Hepatic stellate cell (primary cell): Measurements from ENCODE around the gene ZNF277.
A peak's percentile ranks its signal among the peaks of the same experiment; 100 is the strongest.

Experiments used
- DNase-seq: peaks from one replicate; pipeline ENCODE4 v3.0.0; 2011; ENCODE audit warnings: low spot score

ZNF277 gene

DNA sequence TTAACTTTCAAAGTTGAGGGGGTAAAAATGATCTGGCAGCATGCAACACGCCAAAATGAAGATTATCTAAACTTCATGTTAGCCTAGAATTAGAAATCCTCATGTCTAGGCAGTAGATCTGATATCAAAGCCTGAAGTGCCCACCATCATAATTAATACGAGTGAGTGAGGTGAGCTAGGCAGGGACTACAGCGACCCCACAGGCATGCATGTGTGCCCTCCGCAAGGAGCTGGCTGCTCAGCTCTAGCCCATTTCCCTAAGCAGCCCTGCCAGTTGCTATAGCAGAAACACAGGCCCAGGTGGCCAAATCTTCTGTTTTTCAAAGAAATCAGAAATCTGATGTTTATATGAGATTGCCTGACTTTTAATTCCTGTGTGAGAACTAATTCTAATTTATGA lies 150.6 kb downstream of the ZNF277 start:
- no peak for DNase-seq

DNA sequence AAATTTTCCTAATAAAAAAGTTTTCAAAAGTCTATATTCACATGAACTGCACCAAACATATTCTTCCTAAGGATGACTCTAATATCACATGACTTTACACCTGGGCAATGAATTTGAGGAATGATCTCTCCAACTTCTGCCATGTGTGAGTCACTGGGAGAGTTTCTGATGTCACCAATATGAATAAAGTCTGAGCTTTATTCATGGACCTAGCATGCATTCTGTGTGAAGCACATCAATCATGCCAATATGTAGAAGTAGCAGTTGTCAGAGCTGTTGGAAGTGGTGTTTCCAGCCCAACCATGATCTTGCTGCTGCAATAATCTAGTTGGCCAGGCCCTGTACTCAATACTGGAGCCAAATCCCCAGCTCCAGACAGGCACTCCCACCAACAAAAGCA lies 152.0 kb downstream of the ZNF277 start:
- DNase-seq: no peak

DNA sequence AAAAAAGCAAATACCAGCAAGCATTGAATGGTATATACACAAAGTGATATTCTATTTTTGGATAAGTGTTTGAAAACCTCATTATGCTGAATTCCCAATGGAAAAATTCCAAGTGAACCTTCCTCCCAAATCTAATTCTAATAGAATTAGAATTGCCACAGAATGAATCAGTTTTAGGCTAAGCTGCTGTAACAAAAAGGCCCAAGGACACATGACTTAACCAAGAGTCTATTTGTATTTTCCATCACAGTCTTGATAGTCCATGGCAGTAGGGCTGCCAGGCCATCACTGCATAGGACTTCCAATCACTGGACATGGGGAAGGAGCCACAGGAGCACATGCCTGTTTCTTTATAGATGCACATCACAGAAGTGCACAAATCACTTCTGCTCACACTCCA lies 152.6 kb downstream of the ZNF277 start:
- no peak for DNase-seq

DNA sequence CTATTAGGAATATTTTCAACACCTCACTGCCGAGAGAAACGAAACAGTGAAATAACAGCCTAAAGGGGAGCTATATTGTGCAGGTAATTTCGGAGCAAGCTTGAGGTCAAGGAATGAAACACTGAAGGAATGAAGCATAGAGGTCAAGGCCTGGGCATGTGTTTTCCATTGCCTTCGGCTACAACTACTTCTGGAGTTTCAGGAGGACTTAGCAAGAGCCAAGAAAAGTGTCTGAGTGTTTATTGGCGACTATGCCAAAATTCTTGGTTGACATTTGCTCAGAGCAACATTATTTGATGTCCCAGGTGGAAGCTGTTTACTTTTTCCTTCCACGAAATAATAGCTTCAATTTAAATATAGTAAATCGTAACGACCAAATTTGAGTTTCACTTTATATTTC lies 154.2 kb downstream of the ZNF277 start:
- DNase-seq: no peak

DNA sequence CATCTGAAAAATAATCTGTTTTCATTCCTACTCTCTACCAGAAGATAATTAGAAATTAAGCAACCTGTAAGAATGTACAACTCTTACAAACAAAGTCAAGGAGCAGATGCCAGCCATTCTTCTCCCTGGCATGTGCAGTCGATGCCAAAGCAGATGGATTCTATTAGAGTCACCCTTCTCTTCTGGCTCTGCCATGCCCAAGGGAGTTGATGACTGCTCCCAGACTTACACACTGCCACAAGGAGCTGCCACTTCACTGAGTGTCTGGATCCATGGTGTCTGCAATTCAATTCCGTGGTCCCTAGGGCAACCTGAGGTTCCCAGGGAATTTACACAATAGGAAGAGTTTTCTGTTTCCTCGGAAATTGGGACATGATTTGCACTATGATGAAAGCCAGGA lies 154.7 kb downstream of the ZNF277 start:
- DNase-seq: no peak

DNA sequence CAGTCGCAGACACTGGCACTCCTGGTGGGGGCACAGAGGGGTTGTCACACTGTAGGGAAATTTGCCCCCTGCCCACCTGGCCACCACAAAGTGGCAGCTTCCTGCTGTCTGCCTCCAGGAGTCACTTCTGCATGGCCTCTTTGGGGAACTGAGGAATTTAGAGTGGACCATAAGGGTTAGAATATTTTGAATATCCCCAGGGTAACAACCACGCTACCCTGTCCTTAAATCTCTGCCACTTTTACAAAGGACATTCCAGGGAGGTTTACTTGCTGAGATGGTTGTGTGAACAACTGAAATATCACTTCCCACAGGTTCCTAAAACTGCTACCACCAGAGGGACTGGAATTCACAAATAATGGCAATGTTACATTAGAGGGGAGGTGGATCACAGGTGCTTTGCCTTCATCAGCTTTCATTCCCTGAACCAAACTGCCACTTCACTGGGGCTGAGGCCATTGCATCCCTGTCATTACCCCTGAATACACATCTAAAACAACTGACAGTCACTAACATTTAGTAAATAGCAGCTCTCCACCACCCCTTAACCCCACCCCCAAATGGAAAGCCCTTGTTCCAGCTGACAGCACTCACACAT lies 155.7 kb downstream of the ZNF277 start:
- DNase-seq: no peak

DNA sequence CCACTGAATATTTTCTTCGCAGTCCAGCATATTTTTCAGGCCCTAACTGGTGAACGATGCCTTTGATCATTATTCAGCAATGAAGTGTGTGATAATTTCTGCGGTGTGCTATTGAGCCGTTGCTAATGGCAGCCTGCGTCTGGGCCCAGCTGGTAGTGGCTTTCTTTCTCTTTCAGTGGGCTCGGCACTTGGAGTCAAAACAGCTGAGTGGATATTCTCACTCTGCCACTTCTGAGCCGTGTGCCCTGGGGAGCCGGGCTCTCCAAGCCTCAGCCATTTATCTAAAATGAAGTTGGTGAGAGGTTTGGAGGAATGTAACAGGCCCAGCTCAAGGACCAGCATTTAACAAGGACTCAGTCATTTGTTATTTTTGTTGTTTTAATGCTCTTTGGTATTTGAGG lies 156.2 kb downstream of the ZNF277 start:
- no peak for DNase-seq

DNA sequence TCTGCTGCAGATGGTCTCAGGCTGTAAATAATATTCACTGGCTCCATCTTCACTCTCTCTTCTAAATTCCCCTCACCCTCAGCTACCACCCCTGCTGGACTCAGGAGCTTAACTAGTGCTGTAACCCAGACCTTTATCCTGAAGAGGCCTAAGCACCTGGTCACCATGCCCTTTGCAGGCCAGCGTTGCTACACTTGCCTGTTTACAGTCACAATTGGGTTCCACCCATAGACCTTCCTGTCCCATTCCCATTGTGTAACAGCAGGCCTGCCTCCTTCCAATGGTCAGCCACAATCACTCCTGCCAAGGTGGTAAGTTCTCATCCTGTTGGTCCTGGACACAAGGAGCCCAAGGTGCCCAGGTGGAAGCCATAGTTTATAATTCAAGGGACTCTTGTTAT lies 157.9 kb downstream of the ZNF277 start:
- DNase-seq: no peak

DNA sequence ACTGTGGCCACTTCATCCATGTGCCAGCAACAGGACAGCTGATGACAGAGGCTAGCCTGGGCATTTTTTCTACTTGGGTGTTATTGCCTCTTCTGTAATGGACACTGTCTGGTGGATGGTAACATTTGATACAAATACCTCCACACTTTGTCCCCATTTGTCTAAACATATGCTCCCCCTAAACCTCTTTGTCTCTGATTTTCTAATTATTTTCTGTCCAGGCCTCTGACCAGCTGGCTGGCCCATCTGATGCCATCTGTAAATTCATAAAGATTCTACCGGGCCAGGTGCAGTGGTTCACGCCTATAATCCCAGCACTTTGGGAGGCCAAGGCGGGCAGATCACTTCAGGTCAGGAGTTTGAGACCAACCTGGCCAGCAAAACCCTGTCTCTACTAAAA lies 159.1 kb downstream of the ZNF277 start:
- no peak for DNase-seq

DNA sequence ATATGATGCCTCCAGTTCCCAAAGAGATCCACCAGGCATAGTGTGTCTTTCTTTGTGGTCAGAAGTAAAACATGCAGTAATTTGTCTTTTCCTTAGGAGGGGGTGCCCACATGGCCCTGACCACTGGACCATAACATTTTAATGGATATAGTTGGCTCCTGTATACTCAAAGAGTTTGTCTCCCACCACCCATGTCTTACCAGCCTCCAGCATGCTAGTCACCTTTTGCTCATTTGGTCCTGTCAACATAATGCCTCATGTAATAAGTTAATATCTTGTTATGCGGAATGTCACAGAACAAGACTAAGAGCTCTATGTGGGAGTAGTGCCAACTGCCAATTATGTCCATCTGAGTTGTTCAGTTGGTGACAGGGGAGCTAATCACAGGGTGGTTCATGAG lies 160.4 kb downstream of the ZNF277 start:
- DNase-seq: no peak

DNA sequence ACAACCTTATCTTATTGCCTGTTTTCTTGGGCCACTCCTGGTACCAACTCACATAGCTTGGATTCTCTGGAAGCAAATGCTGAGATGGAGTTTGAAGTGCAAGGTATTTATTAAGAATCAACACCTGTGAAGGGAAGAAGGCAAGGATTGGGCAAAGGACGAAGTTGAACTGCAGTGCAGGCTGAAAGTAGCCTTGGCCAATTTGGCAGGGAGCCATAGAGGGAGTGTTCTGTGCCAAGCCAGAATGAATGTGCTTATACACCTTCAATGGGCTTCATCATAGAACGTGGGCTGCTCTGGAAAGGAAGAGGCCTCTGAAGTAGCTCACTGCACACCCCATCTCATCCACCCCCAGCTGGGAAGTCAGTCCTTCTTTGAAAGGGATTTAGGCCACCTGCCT lies 163.9 kb downstream of the ZNF277 start:
- no peak for DNase-seq

DNA sequence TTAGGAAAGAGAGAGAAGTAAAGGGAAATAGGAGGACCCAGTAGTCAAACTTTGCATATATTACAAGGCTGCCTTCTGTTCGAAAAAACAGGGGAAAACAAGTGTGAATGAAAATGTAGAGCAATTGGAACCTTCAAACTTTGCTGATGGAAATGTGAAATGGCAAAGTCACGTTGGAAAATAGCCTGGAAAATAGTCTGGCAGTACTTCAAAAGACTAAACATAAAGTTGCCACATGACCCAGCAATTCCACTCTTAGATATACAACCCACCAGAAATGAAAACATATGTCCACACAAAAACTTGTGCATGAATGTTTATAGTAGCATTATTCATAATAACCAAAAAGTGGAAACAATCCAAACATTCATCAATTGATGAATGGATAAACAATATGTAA lies 165.2 kb downstream of the ZNF277 start:
- no peak for DNase-seq

DNA sequence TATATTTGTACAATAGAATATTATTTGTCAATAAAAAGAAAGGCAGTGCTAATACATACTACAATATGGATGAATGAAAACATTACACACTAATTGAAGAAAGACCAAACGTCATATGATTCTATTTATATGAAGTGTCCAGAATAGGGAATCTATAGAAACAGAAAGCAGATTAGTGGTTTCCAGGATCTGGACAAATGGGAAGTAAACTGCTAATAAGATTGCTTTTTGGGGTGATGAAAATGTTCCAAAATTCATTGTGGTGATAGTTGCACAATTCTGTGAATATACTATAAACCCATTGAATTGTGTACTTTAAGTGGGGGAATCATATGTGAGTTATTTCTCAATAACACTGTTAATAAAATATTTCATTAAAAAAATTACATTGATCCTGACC lies 165.6 kb downstream of the ZNF277 start:
- DNase-seq: no peak

DNA sequence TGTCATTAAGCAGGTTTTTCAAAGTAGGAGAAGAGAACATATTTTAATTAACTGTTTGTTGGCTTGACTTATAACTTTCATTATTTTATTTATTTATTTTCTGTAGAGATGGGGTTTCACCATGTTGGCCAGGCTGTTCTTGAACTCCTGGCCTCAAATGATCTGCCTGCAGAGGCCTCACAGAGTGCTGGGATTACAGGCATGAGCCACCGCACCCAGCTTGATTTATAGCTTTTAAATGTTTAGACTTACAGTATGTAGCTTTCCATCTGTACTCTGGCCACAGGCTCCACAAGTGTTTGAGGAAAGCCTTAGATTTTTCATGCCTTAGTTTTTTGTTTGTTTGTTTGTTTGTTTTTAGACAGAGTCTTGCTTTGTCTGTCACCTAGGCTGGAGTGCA lies 171.1 kb downstream of the ZNF277 start:
- DNase-seq: no peak

DNA sequence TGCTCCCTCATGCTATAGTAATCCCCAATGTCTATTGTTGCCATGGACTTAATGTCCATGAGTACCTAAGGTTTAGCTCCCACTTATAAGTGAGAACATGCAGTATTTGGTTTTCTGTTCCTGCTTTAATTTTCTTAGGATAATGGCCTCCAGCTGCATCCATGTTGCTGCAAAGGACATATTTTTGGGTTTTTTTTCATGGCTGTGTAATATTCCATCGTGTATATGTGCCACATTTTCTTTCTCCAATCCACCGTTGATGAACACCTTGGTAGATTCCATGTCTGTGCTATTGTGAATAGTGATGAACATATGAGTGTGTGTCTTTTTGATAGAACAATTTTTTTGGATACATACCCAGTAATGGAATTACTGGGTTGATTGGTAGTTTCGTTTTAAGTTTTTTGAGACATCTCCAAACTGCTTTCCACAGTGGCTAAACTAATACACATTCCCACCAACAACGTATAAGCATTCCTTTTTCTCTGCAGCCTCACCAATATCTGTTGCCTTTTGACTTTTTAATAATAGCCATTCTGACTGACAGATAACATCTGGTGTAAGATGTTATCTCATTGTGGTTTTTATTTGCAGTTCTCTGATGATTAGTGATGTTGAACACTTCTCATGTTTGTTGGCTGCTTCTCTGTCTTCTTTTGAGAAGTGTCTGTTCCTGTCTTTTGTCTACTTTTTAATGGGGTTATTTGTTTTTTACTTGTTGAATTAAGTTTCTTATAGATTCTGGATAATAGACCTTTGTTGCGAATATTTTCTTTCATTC lies 175.0 kb downstream of the ZNF277 start:
- no peak for DNase-seq

DNA sequence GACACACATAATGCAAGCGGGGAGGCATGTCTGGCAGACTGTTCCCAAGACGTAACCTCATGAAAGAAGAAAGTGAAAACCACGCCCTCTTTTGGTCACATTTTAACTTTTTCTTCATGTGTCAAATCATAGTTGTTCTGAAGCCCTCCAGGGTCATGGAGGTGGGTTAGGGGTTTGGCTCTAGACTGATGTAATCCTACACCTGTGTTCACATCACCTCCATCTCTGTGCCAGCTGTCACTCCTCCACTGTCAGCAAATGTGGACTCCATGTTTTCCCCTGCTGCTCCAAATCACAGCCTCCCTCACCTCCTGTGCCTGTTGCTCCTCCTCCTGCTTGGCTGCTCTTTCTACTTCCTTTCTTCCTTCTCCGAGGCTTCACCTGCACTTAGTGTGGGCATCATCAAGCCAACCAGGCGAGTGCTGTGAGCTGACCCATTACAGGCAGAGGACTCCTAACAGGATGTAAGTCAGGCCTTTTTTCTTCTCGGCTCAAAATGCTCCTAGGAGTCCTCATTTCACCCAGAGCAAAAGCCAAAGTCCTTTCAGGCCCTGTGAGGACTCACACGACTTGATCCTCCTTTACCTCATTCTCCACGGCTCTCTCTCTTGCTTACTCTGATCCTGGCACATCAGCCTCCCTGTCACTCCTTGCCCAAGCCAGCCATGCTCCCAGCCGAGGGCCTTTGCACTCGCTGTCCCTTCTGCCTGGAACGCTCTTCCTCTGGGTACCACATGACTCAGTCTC lies 177.3 kb downstream of the ZNF277 start:
- DNase-seq: no peak

DNA sequence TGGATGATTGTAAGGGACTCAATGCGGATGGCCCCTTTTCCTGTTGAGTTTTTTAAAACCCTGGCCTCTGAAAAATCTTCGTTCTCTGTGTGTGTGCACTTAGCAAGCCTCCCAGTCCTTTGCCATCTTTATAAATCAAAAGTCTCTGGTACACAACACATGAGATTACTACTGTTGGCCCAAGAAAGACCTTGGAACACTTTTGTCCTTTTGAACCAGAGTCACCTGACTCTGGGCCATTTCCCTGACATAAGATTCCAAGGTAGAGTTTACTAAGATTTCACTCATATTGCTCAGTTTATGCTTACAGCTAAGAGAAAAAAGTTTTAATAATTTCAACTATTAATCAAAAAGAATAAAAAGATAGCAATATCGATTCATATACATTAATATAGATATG lies 179.0 kb downstream of the ZNF277 start:
- DNase-seq: no peak

DNA sequence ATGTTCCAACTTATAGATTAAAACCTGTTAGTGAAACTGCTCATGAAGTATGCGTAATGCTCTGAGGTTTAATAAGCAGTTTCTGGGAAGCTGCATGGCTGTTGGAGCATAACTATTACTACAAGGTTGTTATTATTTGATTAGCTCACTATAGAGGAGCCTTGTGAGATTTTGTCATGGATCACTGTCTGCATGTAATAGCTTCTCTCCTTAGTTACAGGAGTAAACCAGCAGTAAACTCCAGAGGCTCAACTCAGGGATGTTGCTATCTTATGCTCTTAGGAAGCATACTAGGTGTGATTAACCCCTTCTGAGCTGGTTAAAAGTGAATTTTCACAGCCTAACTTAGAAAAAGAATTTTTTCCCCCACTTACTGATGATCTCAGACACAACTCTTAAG lies 180.1 kb downstream of the ZNF277 start:
- no peak for DNase-seq

DNA sequence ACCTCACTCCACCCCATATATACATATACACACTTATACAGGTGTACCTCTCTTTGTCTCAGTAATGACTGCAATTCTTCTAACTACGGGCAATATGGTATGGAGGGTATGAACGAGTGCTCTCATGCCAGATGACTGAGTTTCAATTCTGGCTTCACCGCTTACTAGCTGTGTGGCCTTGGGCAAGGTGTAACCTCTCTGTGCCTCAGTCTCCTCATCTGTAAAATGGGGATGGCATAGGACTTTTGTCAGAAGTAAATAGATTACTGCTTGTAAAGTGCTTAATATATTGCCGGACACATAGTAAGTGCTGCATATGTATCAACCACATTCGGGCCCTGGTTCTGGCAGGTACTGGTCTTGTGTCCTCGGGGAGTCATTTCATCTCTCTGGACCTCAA lies 183.7 kb downstream of the ZNF277 start:
- DNase-seq: no peak

DNA sequence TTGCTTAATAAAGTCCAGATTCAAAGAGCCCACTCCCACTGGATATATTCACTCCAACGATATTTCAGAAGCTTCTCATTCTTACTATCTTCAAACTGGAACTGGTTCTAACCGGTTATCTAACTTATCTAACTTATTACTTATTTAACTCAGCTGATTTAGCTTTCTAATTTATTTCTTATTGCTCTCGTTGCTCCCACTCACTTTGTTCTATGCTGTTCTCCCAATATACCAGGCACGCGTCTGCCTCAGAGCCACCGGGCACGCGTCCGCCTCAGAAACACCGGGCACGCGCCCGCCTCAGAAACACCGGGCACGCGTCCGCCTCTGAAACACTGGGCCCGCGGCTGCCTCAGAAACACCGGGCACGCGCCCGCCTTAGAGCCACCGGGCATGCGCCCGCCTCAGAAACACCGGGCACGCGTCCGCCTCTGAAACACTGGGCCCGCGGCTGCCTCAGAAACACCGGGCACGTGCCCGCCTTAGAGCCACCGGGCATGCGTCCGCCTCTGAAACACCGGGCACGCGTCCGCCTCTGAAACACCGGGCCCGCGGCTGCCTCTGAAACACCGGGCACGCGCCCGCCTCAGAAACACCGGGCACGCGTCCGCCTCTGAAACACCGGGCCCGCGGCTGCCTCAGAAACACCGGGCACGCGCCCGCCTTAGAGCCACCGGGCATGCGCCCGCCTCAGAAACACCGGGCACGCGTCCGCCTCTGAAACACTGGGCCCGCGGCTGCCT lies 184.8 kb downstream of the ZNF277 start:
- DNase-seq: peak; percentile 12

DNA sequence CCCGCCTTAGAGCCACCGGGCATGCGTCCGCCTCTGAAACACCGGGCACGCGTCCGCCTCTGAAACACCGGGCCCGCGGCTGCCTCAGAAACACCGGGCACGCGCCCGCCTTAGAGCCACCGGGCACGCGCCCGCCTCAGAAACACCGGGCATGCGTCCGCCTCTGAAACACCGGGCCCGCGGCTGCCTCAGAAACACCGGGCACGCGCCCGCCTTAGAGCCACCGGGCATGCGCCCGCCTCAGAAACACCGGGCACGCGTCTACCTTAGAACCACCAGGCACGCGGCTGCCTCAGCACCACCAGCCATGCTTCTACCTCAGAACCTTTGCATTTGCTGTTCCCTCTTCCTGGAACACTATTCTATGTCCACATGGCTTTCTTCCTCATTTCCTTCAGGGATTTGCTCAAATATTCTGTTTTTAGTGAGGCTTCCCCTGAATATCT lies 185.4 kb downstream of the ZNF277 start:
- peak; percentile 18 for DNase-seq
